Activated CD4-positive, CD25-positive, alpha-beta regulatory T cell treated with anti-CD3 and anti-CD28 coated beads, Interleukin-2, amount 50 U/mL, for 24 hours (primary cell): ENCODE data around the gene ATM.
"Not testable (repeated sequence)": the region's sequence is repeated elsewhere in the genome, so short reads cannot be mapped to it uniquely, and the experiment has no call there.

Experiments
- ATAC-seq, 2 donors: fragments of 150-1000 bp; cut with Tn5 transposase; one replicate each; pipeline ENCODE4 v1.10.0; 2021; ENCODE audit warnings: mild to moderate bottlenecking in 1 of 2, moderate library complexity in 1 of 2

ATM gene

DNA sequence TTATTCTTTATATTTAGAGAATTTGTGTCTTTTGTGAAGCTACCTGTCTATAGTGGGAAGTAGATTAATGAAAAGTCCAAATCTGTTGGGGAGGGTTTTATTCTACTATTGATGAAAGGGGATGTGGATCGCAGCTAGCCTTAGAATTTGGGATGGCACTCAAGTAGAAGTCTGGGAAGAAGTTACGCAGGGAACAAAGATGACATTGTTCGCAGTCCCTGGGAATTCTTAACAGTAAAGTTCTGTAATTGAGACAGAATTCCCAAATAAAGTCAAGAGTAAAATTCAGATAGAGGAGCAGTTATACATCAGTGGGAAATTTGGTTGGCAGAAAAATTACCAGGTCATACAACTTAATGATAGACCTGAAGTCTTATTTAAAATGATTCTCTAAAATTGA, 64.1 kb downstream of the ATM start:
- no peak for ATAC-seq

DNA sequence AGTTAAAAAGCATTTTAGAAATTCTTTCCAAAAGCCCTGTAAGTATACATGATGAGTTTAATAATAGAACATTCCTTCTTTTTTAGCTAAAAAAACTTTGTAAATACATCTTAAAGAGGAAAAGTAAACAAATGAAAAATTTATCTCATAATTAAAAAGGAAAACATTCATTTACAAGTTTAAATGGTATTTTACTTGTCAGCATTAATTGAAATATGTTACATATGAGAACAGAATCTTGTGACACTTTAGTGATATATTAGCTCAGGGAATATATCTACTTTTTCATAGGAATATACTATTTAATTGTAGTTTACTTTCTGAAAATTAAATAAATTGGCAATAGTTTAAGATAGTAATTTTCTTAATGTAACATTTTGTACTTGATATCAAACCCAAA, 66.2 kb downstream of the ATM start:
- not testable (repeated sequence) for ATAC-seq

DNA sequence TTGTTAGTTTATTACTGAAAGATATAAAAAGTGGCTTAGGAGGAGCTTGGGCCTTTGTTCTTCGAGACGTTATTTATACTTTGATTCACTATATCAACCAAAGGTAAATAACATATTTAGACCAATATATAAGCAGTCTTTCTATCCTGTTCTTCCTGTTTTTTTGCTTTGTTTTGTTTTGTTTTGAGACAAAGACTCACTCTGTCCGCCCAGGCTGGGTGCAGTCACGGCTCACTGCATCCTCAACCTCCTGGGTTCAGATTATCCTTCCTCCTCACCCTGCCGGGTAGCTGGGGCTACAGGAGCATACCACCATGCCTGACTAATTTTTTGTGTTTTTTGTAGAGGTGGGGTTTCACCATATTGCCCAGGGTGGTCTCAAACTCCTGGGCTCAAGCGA, 66.8 kb downstream of the ATM start:
- ATAC-seq = no peak

DNA sequence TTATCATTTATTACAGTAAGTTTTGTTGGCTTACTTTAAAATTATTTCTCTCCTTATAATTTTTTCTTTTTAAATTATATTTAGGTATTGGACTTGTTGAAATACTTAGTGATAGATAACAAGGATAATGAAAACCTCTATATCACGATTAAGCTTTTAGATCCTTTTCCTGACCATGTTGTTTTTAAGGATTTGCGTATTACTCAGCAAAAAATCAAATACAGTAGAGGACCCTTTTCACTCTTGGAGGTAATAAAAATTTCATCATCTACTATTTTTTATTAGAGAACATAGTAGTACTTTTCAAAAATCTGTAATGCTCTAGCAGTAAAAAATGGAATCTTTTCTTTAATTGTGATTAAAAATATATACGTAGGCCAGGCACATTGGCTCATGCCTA, 70.4 kb downstream of the ATM start:
- ATAC-seq = no peak

DNA sequence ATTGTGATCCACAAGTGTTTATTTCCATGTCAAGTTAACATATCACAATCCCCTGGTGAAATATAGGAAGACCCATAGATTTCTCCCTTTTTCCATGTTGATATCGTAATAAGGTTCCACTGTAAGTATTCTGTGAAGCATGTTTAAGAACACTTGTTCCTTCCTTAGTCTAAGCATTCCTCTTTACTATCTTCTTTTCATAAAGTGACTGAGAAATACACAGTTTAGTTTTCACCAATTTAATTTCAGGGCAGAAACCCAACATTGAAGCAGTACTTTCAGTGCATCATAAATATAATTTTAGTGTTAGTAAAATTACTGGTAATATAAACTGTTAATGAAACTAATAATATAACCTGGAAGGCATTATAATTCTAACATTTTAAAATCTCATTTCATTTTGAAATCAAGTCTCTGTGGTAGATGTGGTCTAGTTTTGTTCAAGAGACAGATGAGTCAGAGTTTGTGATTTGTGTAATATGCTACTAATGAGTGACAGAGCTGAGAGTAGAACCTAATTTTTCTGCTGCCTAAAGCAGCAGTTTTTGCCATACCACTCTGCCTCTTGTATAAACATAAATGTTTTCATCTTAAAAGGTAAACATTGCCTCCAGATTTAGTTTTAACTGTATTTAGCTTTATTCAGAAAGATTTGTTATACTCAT, 79.4 kb downstream of the ATM start:
- ATAC-seq = peak; percentile 97 to 98

DNA sequence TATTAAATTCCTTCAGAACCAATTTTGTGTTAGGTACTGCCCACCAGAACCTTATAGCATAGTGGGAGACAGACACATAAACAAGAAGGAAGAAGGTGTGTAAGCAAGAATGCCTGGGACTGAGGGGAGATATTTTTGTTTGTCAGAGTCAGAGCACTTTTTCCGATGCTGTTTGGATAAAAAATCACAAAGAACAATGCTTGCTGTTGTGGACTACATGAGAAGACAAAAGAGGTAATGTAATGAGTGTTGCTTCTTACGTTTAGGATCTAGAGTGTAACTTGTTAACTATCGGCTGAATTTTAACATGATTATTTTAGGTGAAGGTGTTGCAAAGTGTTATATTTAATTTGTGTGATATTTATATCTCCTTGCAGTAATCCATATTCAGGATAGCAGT, 84.9 kb downstream of the ATM start:
- no peak for ATAC-seq

DNA sequence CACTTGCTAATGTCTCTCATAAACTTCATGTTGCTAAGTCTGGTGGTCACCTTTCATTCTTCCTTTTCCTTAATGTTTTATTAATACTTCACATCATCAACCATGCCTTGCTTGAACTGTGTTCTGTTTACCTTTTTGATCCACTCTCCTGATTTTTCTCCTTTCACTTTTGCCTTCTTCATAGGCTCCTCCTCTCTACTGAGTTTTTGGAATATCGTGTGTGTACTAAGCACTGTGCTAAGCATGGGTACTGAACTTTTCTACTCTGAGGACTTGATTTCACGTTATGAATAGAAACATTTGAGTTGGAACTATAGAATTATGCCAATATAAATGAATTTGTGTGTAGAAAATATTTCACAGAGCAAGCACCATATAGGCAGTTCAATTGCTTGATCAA, 90.6 kb downstream of the ATM start:
- ATAC-seq = no peak

DNA sequence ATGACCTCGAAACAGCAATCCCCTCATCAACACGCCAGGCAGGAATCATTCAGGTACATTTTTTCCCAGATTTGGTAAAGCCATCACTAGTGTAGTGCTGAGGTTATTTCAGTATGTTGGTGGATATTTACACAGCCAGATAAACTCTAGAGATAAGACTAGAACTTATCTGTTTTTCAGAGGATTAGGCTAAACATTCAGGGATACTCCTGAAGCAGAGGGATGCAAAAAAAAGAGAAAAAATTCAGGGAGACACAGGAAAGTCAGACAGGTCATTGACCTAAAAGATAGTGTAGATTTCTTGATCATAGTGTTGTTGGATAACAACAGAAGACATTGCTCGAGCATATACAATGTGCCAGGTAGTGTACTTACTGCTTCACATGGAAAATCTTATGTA, 93.2 kb downstream of the ATM start:
- no peak for ATAC-seq

DNA sequence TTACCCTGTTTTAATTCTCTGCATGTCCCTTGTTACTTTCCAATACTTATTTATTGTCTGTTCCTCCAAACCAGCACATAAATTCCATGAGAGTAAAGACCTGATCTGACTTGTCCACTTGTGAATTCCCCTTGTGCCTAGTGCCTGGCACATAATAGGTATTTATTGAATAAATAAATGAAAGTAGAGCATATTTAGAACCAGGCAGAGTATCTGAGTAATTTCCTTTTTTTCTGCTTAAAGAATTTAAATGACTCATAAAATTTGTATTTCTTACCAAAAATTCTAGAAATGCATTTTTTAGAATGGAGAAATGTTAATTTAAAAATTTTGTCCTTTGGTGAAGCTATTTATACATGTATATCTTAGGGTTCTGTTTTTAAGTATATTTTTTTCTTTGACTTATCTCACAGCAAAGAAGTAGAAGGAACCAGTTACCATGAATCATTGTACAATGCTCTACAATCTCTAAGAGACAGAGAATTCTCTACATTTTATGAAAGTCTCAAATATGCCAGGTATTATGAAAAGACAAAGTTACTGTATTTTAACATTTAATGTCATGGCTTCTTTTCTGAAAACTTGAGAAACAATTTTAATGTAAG, 96.8 kb downstream of the ATM start:
- ATAC-seq = no peak

DNA sequence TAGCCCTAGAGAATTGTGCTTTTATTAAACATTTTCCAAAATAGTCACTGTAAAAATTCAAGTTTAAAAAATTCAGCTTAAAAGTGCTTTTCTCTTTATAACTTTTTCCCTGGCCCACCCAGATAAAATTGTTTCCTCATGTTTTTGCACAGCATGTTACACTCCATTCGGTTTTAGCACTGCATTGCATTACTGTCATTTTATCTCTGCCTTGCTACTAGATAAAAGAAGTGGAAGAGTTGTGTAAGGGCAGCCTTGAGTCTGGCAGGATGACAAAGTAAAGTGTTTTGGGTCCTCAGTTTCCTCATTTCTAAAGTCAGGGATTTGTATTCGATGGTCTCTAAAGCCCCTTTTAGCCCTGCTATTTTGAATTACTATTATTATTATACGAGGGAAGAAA, 99.8 kb downstream of the ATM start:
- ATAC-seq = no peak

- ATAC-seq = no peak
These were observed 101.7 kb downstream of the ATM start for GRCh38 chr11:108324587-108324986.

- ATAC-seq = no peak
These were observed 110.6 kb downstream of the ATM start for GRCh38 chr11:108333403-108333899.

DNA sequence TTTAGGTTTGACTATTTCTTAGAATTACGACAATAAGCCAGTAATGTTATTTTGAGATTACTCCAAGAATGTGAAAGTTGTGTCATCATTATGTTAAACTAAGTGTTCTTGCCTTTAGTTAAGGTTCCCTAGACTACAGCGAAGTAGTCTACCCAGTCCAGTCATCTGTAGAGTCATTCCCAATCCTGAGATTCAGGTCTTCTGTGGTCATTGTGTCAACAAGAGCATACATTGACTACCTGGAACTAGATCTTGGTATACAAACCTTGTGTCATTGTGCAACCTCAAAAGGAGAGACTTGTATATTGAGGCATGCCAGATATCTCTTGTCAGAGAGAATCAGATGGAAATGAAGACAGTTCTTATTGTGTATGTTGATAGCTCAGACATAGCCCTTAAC, 115.9 kb downstream of the ATM start:
- ATAC-seq = no peak

DNA sequence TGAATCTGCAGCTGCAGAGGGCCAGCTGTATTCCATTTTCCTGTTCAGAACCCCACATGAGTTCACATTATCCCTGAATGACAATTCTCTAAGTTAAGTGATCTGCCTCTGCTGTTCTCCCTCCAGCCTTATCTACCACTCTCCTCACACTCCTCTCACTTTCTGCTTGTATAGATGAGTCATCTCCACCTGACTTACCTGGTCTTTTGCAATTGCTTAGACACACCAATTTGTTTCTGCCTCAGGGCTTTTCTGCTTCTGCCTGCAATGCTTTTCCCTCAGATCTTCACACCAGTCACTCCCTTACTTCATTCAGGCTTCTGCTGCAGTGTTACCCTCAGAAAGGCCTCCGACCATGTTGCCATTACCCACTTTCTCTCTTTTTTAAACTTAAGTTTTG, 118.1 kb downstream of the ATM start:
- ATAC-seq = peak; percentile 43 to 63

DNA sequence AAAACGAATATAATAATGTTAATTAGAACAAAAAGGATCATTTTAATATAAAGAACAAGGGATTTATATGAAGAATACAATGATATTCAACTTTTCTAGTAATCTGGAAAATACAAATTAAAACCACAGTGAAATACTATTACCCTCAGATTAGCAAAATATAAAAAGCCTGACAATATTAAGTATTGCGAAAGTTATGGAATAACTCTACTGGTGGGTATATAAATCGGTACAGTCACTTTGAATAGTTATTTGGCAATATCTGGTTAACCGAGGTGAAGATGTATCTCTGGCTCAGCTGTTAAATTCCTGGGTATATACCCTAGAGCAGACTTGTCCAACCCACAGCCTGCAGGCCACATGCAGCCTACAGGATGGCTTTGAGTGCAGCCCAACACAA, 118.8 kb downstream of the ATM start:
- no peak for ATAC-seq

DNA sequence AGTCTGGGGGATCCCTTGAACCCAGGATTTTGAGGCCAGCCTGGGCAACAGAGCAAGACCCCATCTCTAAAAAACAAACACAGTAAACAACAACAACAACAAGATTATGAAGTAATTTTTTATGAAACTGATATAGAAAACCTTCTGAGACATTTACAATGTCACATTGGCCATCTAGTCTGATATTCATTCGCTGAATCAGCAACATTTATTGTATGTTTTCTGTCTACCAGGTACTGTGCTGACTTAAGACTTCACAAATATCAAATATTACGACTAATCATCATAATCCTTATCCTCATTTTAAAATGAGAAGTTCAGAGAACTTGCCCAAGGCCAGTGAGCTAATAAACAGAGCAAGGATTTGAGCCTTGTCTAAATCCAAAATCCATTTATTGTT, 120.8 kb downstream of the ATM start:
- ATAC-seq = no peak

- ATAC-seq = no peak
These were observed 122.9 kb downstream of the ATM start for GRCh38 chr11:108345767-108346166.

DNA sequence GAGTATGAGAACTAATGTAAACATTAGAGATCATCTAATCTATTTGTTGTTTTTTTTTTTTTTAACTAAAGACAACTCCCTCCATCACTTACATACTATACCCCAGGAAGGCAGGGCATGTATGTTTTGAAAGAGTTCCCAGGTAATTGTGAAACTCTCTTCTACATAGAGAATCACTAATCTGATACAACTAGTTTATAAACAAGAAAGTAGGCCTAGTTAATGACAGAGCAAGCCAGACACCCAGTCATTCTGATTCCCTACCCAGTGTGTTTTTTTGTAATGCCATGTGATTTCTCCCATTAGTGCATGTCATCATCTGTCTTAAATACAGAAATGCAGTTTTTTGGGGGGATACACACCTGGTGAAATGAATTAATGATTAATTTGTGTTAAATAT, 123.6 kb downstream of the ATM start:
- no peak for ATAC-seq

- ATAC-seq = no peak
These were observed 128.6 kb downstream of the ATM start for GRCh38 chr11:108351468-108351867.

DNA sequence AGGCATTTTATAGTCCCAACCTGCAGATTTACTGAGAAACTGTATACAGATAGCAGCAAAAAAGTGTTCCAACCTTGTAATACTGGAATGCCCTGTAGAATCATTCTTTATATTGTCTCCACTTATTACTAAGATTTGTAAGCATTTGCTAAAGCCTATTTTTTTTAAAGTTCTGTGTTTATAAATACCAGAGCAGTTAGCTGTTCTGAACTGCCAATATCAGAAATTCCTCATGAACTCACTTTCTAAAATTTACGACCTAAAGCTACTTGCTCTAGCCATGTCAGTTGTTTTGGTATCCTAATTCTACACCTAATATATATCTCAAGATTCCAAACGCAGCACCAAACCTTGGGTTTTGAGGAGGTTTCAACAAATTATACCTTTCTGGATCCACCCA, 141.3 kb downstream of the ATM start:
- no peak for ATAC-seq

DNA sequence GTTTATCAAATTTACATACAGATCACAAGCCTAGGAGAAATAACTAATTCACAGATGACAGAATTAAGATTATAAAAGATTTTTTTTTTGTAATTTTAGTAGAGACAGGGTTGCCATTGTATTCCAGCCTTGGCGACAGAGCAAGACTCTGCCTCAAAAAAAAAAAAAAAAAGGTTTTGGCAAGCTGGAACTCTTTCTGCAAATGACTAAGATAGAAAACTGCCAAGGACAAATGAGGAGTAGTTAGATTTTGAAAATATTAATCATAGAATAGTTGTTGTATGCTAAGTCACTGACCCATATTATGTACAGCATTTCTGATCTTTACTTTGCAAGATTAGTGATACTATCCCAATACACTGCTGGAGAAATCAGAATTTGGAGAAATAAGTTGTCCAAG, 145.3 kb downstream of the ATM start:
- no peak for ATAC-seq

- ATAC-seq = no peak
These were observed 146.2 kb downstream of the ATM start for GRCh38 chr11:108369064-108369463.

- no peak for ATAC-seq
These were observed 147.4 kb downstream of the ATM start for GRCh38 chr11:108370315-108370714.

DNA sequence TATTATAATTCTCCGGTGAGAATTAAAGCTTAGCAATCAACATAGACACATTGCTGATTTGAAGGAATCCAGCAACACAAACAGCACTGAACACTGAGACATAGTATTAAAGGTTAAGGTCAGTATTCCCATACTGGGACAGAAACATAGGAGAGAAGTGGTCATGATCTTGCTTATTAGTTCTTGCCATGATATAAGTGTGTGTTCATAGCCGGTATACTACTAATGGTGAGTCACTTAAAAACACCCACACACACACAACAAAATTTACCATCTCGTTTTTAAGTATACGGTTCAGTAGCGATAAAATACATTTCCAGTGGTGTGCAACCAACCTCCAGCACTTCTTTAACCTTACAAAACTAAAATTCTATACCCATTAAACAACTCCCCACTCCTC, 148.1 kb downstream of the ATM start:
- peak in 1 of 2 donors; percentile 56 for ATAC-seq

GRCh38 chr11:108373505-108373904, 150.6 kb downstream of the ATM start:
- not testable (repeated sequence) for ATAC-seq
